ENCODE measurements around the gene GREB1L.

- TF ChIP-seq POLR2A (IDR thresholded peaks at IDR 0.05; ENCODE audit: low read length) (no peak), GATA1 (IDR thresholded peaks at IDR 0.05; ENCODE audit: low read depth, low read length) (no peak)
Measured at GRCh38 chr18:21335927-21336488, 94.0 kb downstream of the GREB1L start.

Data from erythroblast (primary cell).